GM23248 (cell line): ENCODE measurements around the gene RBX1.

Experiments
- EZH2 ChIP-seq: fragments of 200-600 bp; sonication (generic); IDR thresholded peaks from 2 replicates; pipeline ENCODE4 v1.6.1; 2018; ENCODE audit warnings: antibody characterized with exemption, mild to moderate bottlenecking; ENCODE audit not compliant: insufficient read depth, poor library complexity, severe bottlenecking
- EZH2phosphoT487 ChIP-seq: fragments of 200-600 bp; sonication (generic); IDR thresholded peaks from 2 replicates; pipeline ENCODE4 v1.6.1; 2018; ENCODE audit warnings: antibody characterized with exemption, moderate library complexity, mild to moderate bottlenecking, low read depth; ENCODE audit not compliant: insufficient read depth

GRCh38 chr22:40973144-40973543 is 22.0 kb downstream of the RBX1 start:
- TF ChIP-seq EZH2 (no peak), EZH2phosphoT487 (no peak)
